MM.1S (cell line): Measurements from ENCODE around the gene MBD2.
"Not testable (repeated sequence)": the region's sequence is repeated elsewhere in the genome, so short reads cannot be mapped to it uniquely, and the experiment has no call there.

Source experiments
- EZH2 ChIP-seq: fragments of 300-600 bp; sonication (generic); optimal IDR thresholded peaks from 2 replicates; pipeline ENCODE3; 2017; ENCODE audit warnings: low read depth, mild to moderate bottlenecking, antibody characterized with exemption, low read length, mixed read lengths
- EZH2phosphoT487 ChIP-seq: fragments of 300-600 bp; sonication (generic); IDR thresholded peaks from 2 replicates; pipeline ENCODE4 v1.6.1; 2018; ENCODE audit warnings: antibody characterized with exemption, low read length
- TF ChIP-seq, protein P1 (sequence below): fragments of 300-600 bp; sonication (generic); IDR thresholded peaks from 2 replicates; pipeline ENCODE4 v1.5.1; 2016; ENCODE audit warnings: antibody characterized with exemption, low read length, mixed read lengths

DNA sequence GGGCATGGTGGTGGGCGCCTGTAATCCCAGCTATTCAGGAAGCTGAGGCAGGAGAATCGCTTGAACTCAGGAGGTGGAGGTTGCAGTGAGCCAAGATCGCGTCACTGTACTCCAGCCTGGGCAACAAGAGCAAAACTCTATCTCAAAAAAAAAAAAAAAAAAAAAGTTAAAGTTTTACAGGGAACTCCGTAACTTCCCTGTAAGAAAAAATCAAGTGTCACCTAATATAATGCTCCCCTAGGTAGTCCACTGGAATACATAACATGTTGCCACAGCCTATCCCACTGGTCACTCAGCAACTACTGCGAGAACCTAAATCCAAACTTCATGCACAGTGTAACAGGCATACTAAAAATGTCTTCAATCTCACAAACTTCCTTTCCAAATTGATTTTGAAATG, 19.0 kb downstream of the MBD2 start:
- TF ChIP-seq, protein P1, sequence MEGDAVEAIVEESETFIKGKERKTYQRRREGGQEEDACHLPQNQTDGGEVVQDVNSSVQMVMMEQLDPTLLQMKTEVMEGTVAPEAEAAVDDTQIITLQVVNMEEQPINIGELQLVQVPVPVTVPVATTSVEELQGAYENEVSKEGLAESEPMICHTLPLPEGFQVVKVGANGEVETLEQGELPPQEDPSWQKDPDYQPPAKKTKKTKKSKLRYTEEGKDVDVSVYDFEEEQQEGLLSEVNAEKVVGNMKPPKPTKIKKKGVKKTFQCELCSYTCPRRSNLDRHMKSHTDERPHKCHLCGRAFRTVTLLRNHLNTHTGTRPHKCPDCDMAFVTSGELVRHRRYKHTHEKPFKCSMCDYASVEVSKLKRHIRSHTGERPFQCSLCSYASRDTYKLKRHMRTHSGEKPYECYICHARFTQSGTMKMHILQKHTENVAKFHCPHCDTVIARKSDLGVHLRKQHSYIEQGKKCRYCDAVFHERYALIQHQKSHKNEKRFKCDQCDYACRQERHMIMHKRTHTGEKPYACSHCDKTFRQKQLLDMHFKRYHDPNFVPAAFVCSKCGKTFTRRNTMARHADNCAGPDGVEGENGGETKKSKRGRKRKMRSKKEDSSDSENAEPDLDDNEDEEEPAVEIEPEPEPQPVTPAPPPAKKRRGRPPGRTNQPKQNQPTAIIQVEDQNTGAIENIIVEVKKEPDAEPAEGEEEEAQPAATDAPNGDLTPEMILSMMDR = not testable (repeated sequence)
- not testable (repeated sequence) for TF ChIP-seq EZH2, EZH2phosphoT487
